HG03469 (cell line): ENCODE results near the gene PPM1A.

Source experiments
- ATAC-seq: cut with Tn5 transposase; IDR thresholded peaks from one replicate; pipeline ENCODE4 v1.9.1; 2021; ENCODE audit warnings: mild to moderate bottlenecking, moderate library complexity, moderate number of reproducible peaks; ENCODE audit not compliant: unreplicated experiment

PPM1A gene

GRCh38 chr14:60225265-60225664 is 23.8 kb upstream of the PPM1A start:
- ATAC-seq: no peak

GRCh38 chr14:60226298-60226697 is 22.7 kb upstream of the PPM1A start:
- no peak for ATAC-seq

GRCh38 chr14:60227291-60227690 is 21.7 kb upstream of the PPM1A start:
- no peak for ATAC-seq

GRCh38 chr14:60229614-60230013 is 19.4 kb upstream of the PPM1A start:
- ATAC-seq: no peak

GRCh38 chr14:60232185-60232584 is 16.8 kb upstream of the PPM1A start:
- no peak for ATAC-seq

- no peak for ATAC-seq
Measured at GRCh38 chr14:60233251-60233650, 15.8 kb upstream of the PPM1A start.

- ATAC-seq: no peak
Measured at GRCh38 chr14:60233891-60234290, 15.1 kb upstream of the PPM1A start.

- no peak for ATAC-seq
Measured at GRCh38 chr14:60235440-60235839, 13.6 kb upstream of the PPM1A start.

- no peak for ATAC-seq
Measured at GRCh38 chr14:60238955-60239354, 10.1 kb upstream of the PPM1A start.

GRCh38 chr14:60240139-60240856 is 8.7 kb upstream of the PPM1A start:
- ATAC-seq: no peak

GRCh38 chr14:60241091-60241490 is 7.9 kb upstream of the PPM1A start:
- ATAC-seq: no peak

GRCh38 chr14:60242429-60242828 is 6.6 kb upstream of the PPM1A start:
- no peak for ATAC-seq

GRCh38 chr14:60245380-60246177 is 3.4 kb upstream of the PPM1A start:
- no peak for ATAC-seq

GRCh38 chr14:60247994-60248696 is 876 bp upstream of the PPM1A start:
- peak; percentile 47 for ATAC-seq

- peak; percentile 18 for ATAC-seq
Measured at GRCh38 chr14:60249321-60250256, 568 bp downstream of the PPM1A start.

- no peak for ATAC-seq
Measured at GRCh38 chr14:60250257-60251035, 1.4 kb downstream of the PPM1A start.

GRCh38 chr14:60251877-60252276 is 2.9 kb downstream of the PPM1A start:
- ATAC-seq: no peak

GRCh38 chr14:60252630-60253029 is 3.6 kb downstream of the PPM1A start:
- ATAC-seq: no peak

- no peak for ATAC-seq
Measured at GRCh38 chr14:60253649-60254048, 4.6 kb downstream of the PPM1A start.

- ATAC-seq: no peak
Measured at GRCh38 chr14:60254176-60254575, 5.2 kb downstream of the PPM1A start.
